HepG2 (cell line): ENCODE measurements around the gene CITED4. TPM values are rescaled to one million over a fixed set of nuclear protein-coding genes. Genes with fewer than 3 reads are reported as not detected.

Source experiments
- ARNTL ChIP-seq: sonication (generic); formaldehyde crosslinking; IDR thresholded peaks from 2 replicates; pipeline ENCODE4 v1.4.0; 2020; ENCODE audit warnings: mild to moderate bottlenecking, missing genetic modification reagents
- FLYWCH1 ChIP-seq: sonication (generic); formaldehyde crosslinking; IDR thresholded peaks from 2 replicates; pipeline ENCODE4 v1.8.1; 2023; ENCODE audit warnings: mild to moderate bottlenecking, missing genetic modification reagents
- JARID2 ChIP-seq: sonication (generic); formaldehyde crosslinking; IDR thresholded peaks from 2 replicates; pipeline ENCODE4 v1.8.1; 2023; ENCODE audit warnings: missing genetic modification reagents, inconsistent platforms; ENCODE audit not compliant: insufficient replicate concordance
- PRDM10 ChIP-seq: sonication (generic); formaldehyde crosslinking; IDR thresholded peaks from 2 replicates; pipeline ENCODE4 v1.4.0; 2020; ENCODE audit warnings: low read depth, missing genetic modification reagents
- SIN3B ChIP-seq: fragments of 150-350 bp; IDR thresholded peaks from 2 replicates; pipeline ENCODE4 v1.6.1; 2014; ENCODE audit warnings: low read length
- TRAFD1 ChIP-seq: sonication (generic); formaldehyde crosslinking; IDR thresholded peaks from 2 replicates; pipeline ENCODE4 v1.5.1; 2020; ENCODE audit warnings: missing genetic modification reagents, mild to moderate bottlenecking, borderline replicate concordance
- ZBTB40 ChIP-seq, 2 experiments: fragments of 450-650 bp in 1 of 2; sonication (generic) in 1 of 2; formaldehyde crosslinking in 1 of 2; IDR thresholded peaks; 2 replicates each; pipeline versions ENCODE4 v1.6.1 to v1.8.0; 2016 to 2022; ENCODE audit warnings: antibody characterized with exemption in 1 of 2, mild to moderate bottlenecking in 1 of 2, missing genetic modification reagents in 1 of 2
- ZNF781 ChIP-seq: sonication (generic); formaldehyde crosslinking; IDR thresholded peaks from 2 replicates; pipeline ENCODE4 v1.5.1; 2020; ENCODE audit warnings: borderline replicate concordance, mild to moderate bottlenecking, missing genetic modification reagents; ENCODE audit errors: not compliant biosample characterization
- ZSCAN25 ChIP-seq: sonication (generic); formaldehyde crosslinking; IDR thresholded peaks from 2 replicates; pipeline ENCODE4 v1.8.0; 2022; ENCODE audit warnings: mild to moderate bottlenecking, missing genetic modification reagents
- polyA plus RNA-seq, 8 experiments: library from polyadenylated mRNA; depleted of rRNA in 3 of 8; stranded (reverse) in 7 of 8; unstranded in 1 of 8; fragments of >200 nt; fragmentation: Illumina TruSeq in 4 of 8; extraction: Trizol in 4 of 8; gene quantifications; 2 replicates each; pipeline versions ENCODE4 v1.2.1 to v1.2.3, GENCODE V29; 2011 to 2016; ENCODE audit warnings: low read depth in 4 of 8, missing spikeins in 1 of 8, mixed read lengths in 1 of 8; ENCODE audit not compliant: insufficient read depth in 1 of 8
- total RNA-seq, 5 experiments: library from RNA; depleted of rRNA; stranded (reverse); fragments of >200 nt; fragmentation: Illumina TruSeq; extraction: Trizol; gene quantifications; 2 replicates each; pipeline ENCODE4 v1.2.3, GENCODE V29; 2016; ENCODE audit warnings: low read depth in 1 of 5
- TF ChIP-seq, protein P1 (sequence below): sonication (generic); formaldehyde crosslinking; IDR thresholded peaks from 2 replicates; pipeline ENCODE4 v1.5.0; 2020; ENCODE audit warnings: mild to moderate bottlenecking, missing genetic modification reagents, moderate library complexity

The CITED4 gene
- total and polyA plus RNA-seq, 2 of the 13 experiments (the other 11 are each of a cell fraction or from before 2014, with no cell fraction given): 1.5 to 9.9 TPM

GRCh38 chr1:40862008-40862863 lies at the start of gene CITED4 (continued):
- no peak for TF ChIP-seq TRAFD1 (CRISPR knock-in tag)
- TF ChIP-seq ZBTB40 (IDR thresholded peaks at IDR 0.05): no peak
- no peak for TF ChIP-seq ZBTB40 (CRISPR knock-in tag; IDR thresholded peaks at IDR 0.05)
- TF ChIP-seq, protein P1, sequence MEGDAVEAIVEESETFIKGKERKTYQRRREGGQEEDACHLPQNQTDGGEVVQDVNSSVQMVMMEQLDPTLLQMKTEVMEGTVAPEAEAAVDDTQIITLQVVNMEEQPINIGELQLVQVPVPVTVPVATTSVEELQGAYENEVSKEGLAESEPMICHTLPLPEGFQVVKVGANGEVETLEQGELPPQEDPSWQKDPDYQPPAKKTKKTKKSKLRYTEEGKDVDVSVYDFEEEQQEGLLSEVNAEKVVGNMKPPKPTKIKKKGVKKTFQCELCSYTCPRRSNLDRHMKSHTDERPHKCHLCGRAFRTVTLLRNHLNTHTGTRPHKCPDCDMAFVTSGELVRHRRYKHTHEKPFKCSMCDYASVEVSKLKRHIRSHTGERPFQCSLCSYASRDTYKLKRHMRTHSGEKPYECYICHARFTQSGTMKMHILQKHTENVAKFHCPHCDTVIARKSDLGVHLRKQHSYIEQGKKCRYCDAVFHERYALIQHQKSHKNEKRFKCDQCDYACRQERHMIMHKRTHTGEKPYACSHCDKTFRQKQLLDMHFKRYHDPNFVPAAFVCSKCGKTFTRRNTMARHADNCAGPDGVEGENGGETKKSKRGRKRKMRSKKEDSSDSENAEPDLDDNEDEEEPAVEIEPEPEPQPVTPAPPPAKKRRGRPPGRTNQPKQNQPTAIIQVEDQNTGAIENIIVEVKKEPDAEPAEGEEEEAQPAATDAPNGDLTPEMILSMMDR: peak; percentile 89
- TF ChIP-seq ARNTL (CRISPR knock-in tag): no peak
- no peak for TF ChIP-seq FLYWCH1 (CRISPR knock-in tag)
- TF ChIP-seq ZNF781: no peak
- TF ChIP-seq ZSCAN25 (CRISPR knock-in tag): no peak
- no peak for TF ChIP-seq JARID2
- TF ChIP-seq SIN3B: no peak
- no peak for TF ChIP-seq PRDM10 (CRISPR knock-in tag)
